Bone marrow (tissue), 2 donors: ENCODE measurements around the gene APP.
A peak's percentile ranks its signal among the peaks of the same experiment; 100 is the strongest.

Experiments
- DNase-seq, 2 donors: peaks; one replicate each; lab custom pipeline; 2025; lab: John Stamatoyannopoulos, UW

APP gene

DNA sequence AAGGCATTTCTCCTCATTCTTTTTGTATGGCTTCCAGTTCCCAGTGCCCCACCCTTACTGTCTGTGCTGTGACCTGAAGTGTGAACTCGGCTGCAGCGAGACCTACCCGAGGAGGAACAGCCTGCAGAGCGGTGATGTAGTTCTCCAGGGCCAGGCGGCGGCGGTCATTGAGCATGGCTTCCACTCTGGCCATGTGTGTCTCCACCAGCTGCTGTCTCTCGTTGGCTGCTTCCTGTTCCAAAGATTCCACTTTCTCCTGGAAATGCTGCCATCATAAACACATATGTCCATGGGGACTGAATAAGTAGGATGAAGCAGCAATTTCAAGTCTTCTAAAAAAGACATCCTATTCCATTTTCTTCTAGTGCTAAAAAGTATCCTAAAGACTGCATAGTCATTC lies 195.6 kb downstream of the APP start:
- no peak for DNase-seq

DNA sequence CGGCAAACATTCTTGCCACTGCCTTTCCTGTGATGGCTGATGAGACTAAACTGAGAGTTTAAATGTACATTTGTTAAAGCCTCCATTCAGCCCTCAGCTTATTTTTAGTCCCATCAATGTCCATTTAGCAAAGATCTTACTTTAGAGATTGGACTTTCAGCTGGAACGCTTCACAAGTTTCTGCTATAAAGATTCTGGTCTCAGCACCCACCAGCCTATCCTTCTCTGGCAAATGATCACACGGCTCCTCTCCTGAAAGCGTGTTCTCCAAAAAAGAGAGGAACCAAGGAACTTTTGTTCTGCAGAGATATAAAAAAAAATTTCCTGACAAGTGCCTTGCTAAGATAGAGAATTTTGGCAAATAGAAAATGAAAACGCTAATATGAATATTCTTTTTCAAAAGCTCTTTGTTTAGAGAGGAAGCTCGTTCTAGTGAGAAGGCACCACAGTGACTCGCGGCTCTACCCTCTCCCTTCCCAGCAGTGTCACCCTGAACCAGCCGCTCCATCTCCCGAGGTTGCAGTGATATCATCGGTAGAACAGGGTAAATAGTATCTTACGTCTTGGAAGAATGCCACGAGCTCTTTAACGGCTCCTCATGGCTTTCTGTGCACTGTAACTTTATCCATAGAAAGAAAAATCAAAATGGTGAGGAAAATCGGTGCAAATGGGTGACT lies 200.2 kb downstream of the APP start:
- DNase-seq, result no peak

DNA sequence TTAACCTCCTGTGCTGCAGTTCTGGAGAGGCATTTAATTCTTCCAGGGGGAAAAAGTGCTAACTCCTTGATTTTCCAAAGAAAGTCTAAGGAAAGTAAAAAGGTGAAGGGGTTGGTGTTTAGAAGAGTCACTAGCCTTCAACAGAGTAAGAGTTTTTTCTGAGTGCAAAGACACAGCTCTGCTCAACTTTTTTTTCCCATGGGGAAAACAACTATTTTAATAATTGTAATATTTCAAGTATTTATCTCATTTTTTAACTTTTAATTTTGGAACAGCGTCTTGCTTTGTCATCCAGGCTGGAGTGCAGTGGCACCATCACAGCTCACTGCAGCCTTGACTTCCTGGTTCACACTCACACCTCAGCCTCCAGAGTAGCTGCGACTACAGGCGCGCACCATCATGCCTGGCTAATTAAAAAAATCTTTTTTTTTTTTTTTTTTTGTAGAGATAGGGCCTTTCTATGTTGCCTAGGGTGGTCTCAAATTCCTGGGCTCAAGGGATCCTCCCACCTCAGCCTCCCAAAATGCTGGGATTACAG lies 202.6 kb downstream of the APP start:
- no peak for DNase-seq

DNA sequence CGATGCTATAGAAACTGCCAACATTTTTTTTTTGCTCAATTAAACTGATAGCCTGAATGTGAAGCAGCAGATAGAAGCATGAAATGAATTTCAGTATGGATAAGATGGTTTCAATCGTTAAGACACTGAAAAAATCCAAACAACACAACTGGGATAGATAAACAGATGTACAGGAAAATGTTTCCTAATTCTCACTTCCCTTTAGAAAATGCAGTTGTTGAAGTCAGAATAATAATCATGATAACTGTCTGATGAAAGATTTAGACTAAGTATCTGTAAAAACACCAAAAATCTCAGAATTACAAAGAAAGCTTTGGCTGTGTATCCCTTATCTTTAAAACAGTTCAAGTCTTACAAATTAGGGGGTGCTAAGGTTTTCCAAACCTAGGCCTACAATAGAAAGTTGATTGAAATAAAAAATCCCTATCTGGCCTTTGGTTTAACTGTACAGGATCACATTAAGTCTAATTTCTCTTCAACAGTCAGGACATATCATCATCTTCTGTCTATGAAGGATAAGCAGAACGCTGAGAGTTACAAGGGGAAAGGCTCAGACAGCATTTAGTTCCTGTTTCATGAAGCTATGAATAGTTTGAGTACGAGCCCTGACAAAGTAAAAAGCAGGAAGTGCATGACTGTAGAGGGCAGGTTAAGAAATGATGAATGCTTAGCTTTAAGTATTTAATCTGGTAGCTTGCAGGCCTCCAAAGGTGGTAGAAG lies 203.2 kb downstream of the APP start:
- DNase-seq, result peak in 1 of 2 donors; percentile 87

DNA sequence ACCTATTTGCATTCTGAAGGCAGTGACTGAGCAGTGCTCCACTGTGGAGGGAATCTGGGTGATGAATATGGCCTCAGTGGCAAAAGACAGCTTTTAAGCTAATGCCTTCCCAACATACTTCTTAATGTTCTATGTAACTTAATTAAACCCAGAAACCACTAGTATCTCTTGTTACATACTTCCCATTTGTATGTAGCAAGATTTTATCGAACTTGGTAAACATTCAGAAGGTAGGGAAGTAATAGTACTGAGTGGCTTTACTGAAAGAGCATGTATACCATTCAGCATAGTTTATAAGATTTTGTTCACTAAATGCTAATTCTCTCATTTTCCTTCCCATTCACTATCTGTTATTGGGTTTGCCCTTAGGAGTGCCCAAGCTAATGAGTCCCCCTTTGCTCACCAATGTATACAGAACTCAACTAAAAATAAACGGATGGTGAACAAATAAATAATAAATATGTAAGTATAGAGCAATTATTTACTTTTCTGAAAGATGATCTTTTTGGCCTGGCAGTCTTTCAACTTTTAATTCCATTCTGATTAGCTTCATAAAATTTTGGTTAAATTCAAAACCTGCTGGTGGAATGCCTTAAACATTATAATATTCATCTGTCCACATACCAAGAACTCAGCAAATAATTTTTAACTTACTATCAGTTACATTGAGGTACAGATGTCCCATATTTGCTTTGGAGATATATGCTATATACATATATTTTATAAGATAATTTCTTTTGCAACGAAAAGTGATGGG lies 204.4 kb downstream of the APP start:
- DNase-seq, result no peak

DNA sequence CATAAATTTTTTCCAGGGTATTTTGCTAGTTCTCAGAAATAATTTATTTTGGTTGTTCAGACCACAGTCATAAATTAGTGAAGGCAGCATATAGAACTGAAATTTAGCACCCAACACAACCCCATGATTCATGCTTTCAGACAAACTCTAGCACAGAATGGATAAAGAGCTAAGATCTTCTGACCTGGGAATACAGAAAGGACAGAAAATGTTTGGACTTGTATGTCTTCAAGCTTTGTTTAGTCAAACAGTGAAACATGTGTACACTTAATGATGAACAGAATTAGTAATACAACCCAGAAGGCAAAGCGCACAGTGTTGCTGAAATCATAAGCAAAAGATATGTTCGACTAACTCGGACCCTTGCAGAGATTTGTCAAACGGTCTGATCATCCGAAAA lies 205.6 kb downstream of the APP start:
- no peak for DNase-seq

DNA sequence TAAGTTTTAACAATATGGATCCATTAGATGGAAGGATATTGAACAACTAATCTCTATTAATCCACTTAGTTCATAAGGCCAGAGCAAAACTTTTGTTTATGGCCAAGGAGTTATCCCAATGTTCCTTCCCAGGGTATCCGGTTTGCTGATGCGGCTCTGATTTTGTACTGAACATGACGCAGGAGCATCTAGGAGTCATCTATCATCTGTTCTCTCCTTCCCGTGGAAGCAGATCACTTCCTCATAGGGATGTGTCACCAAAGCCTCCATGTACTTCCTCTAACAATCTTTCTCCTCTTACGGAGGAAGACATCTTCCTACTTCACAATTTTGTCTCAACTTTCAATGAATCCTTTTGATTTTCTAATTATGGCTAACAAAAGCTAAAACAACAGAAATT lies 206.6 kb downstream of the APP start:
- peak in 1 of 2 donors; percentile 69 for DNase-seq

DNA sequence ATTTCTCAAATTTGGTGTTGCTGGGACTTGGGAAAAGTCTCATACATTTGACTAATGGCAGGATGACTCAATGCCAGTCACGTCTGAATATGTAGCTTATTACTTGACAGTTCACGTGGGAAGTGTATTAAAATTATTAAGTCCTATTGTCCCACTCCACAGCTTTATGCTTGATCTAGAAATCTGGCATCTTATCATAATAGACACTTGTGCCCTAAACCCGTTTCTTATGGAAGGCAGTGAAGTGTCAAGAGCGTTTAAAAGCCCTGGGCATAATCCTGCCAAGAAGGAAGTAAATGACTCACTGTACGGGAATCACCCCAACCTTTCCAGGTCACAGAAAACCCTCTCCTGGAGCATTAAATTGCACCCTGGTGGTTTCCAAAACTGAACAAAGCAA lies 207.4 kb downstream of the APP start:
- no peak for DNase-seq

DNA sequence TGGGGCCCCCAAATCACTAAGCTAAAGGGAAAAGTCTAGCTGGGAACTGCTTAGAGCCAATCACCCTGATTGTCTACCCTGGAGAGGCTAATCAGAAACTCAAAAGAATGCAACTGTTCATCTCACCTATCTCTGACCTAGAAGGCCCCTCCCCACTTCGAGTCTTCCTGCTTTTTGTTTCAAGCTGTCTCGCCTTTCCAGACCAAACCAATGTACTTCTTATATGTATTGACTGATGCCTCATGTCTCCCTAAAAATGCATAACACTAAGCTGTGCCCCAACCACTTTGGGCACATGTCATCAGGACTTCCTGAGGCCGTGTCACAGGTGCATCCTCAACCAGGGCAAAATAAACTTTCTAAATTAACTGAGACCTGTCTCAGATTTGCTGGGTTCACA lies 209.5 kb downstream of the APP start:
- peak in 1 of 2 donors; percentile 84 for DNase-seq

DNA sequence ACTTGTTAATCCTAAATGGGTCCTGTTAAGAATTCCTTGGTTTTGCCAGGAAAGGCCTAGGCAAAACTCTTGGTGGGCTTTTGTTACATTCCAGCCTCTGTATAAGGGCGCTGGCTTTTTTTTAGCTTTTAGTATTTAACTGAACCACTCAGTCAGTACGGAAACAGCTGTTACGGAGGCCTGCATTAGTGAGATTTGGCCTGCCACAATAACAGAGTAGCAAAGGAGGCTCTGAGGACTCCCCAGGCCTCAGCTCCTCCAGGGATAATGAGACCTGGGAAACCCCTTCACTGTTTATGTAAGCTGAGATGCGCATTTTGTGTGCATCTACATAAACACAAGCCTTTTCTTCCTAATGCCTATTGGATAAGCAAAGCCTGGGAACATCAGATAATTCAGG lies 210.2 kb downstream of the APP start:
- peak in 1 of 2 donors; percentile 59 for DNase-seq

DNA sequence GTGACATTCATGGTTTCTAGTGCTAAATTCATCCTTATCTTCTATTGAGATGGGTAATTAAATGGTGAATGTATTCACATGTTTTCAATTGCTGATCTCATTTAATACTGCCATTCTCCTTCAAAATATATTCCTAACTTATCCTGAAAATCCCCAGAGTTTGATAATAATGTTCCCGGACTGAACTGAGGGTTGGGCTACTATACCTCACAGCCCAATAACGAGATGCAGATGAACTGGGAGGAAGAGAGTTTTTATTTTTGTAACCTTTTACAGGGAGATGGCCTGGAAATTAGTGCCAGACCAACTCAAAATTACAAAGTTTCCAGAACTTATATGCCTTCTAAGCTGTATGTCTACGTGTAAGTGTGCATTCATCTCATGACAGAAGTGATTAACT lies 210.8 kb downstream of the APP start:
- DNase-seq, result no peak

DNA sequence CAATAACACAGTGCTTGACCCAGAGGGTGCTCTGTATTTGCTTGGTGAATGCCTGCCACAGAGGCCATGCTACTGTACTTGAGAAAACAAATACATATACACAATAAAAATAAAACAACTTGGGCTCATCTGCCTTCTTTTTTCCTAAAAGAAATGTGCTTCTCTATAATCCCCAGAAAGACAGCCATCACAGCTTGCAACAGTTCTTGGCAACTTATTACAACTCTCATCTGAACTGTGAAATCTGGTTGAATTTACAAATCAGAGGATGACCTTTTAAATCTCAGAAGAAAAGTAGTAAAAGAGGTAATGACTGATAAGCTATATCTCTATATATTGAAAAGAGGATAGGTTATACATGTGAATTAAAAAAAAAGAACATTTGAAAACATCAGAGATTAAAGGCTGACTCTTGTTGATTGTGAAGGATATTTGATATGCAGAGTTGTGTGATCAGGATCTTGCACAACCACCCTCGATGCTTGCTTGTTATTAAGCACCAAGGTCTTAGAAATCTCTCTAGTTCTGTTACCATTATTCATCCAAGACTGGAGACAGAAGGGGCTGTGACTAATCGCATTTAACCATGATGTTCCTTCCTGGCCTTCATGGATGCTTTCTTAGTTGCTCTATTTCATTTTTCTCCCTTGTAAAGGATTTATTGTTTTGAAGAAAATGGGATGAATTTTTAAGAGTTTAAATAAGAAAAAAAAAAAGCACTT lies 213.4 kb downstream of the APP start:
- peak in 1 of 2 donors; percentile 58 for DNase-seq

DNA sequence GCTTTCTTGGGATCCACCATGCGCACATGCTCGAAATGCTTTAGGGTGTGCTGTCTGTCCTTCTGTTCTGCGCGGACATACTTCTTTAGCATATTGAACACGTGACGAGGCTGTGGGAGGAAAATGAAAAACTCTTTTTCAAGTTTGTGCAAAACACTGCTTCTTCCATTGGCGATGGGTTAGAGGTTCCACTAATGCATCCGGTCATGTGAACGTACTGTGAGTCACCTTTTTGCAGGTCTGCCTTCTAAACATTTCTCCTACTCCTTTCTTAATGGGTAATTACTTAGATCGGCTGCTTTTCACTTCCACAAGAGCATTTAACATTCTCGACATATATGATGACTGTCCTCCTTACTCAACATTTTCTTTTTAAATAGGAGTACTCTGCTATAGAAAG lies 214.9 kb downstream of the APP start:
- no peak for DNase-seq

DNA sequence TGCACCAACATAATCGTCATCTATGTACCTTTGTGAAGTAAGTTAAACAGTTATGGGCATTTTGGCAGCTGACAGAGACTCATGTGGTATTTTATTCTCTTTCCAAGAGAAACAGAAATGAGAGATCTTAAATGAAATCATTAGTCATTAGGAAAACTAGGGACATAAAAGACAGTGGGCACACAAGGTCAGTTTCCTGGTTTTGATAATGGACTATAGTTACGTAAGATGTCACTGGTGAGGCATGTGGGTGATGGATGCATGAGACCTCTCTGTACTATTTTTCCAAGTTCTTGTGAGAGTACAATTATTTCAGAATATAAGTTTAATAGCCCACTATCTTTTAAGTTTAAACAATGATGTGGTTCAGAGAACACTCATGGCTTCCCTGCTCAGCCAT lies 216.9 kb downstream of the APP start:
- no peak for DNase-seq

DNA sequence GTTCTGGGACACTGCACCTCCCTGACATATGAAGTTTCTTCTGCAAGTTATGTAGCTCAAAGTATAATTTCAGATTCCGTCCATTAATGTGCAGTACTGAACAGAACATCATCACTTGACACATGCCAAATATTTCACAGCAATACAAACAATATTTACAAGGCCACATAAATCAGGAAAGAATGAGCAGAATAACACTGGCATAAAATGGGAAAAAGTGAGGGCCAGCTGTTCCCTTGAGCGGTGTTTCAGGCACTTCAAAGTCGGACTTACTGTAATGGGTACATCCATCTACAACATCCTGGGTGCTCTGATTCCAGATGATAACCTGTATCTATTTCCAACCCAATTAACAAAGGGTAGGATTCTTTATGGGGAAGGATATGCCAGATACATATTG lies 217.4 kb downstream of the APP start:
- no peak for DNase-seq

DNA sequence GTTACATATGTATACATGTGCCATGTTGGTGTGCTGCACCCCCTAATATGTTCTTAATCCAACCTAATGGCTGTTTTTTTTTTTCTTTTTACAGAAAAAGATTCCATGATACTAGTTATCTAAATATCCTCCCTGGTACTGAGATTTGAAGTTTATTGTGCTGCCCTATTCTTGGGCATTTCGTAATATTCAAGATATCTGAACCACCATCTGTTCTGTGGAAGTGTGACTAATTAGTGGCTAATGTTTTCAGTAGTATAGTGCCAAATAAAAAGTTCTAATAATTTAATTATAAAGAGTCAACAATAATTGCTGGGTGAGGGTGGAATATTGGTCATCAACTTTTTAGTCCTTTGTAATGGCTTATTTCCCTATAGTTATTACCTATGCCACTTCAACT lies 218.3 kb downstream of the APP start:
- no peak for DNase-seq

DNA sequence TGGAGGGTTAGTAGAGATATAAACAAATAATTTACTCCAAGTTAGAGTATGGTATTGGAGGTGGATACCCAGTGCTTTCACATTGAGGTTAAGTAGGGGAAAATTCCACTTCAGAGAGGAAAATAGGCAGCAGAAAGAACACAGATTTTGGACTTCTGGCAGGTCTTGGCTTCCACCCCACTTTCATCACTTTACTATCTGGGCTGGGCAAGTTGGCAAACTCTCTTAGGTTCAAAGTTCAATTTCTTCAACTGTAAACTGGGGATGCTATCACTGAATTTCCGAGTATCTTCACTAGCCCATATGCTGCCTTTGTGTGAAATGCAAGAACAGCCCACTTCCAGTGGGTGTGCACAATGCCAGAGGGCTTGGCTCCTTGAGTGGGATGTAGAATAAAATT lies 220.9 kb downstream of the APP start:
- DNase-seq, result no peak

DNA sequence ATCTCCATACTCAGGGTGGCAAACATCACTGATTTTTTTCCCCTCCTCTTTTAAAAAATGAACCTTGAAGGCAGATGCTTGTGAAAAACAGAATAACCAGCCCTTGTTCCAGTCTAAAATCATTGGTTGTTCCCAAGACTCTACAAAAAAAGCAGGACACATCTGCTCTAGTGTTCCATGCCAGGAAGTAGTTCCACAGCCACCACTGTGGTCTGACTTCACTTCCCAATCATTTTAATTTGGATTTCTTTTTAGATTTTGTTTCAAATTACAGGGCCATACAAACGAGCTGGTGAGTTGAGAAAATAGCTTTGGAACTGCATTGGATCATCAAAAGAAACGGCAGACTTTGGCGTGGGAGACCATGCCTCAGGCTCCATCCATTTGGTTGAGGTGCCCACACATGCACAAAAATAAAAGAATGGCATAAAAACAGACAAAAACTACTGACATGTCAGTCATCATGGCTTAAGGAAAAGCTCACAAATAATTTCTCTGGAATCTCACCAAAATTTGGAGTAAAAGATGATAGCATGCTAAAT lies 225.8 kb downstream of the APP start:
- DNase-seq, result no peak

DNA sequence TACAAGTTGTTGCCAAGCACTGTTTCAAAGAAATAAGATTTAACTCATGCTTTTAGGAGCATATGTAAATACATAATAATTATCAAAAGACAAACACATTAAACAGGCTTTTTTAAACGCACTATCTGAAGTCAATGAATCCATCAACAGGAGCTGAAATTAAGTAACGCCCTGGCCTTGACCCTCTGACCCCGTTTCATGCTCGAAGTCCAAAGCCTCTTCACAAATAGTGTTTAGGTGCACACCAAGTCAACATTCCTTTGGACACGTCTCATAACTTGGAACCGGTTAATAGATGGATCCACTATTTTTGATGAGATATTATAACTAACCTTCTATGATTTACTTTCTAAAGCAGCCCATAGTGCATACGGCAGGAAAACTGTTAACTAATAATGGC lies 226.5 kb downstream of the APP start:
- no peak for DNase-seq

DNA sequence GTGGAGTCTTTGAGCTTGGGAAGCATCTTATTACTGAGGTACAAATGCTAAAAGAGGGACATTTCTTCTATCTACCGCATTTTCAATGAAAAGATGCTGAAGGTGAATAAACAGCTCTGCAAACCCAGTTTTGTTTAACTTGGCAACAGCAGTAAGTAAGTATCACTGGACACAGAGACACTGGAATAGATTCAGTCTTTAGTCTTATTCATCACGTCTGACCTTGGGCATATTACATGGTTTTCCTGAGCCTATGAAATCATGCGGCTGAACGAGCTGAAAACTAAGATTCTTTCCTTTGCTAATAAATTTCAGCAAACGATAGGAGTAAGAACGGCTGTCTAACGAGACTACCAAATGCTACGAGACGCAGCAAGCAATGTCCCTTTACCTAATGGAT lies 228.4 kb downstream of the APP start:
- DNase-seq, result no peak

DNA sequence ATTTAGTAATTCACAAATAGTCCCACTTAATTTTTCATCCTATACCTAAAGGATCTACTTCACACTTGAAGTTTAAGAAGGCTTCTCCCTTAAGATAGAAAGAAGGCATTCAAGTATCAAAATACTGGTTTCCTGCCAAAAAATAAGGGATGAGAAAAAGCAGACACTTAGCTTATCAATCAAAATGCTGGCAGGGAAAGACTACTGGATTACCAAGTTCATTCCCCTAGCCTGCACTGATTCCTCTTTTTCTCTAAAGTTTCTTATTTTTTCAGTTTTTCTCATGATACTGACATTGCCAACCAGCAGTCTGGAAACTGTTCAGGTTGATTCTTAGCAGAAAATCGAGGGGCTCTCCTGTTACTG lies 231.2 kb downstream of the APP start:
- DNase-seq, result no peak
